Retinal pigment epithelial cell (primary cell): ENCODE results near the gene NCK2.

Experiments
- DNase-seq: peaks from one replicate; pipeline ENCODE4 v3.0.0-alpha.2; 2010; ENCODE audit warnings: low read depth
- H3K4me3 ChIP-seq: 2 replicates; pipeline ENCODE4 v1.5.1; 2011; ENCODE audit warnings: mild to moderate bottlenecking, low read length, control low read depth, moderate library complexity
- CTCF ChIP-seq: conservative IDR thresholded peaks from 2 replicates; pipeline ENCODE4 v1.5.1; 2011; ENCODE audit warnings: low read depth, low read length, control low read depth, inconsistent platforms

Gene NCK2

GRCh38 chr2:105907184-105907583 lies 162.5 kb downstream of the NCK2 start:
- no peak for DNase-seq
- TF ChIP-seq CTCF = no peak
- no peak overlapping the region for H3K4me3 ChIP-seq

- TF ChIP-seq CTCF = no peak
- no peak for DNase-seq
- no peak overlapping the region for H3K4me3 ChIP-seq
Measured at GRCh38 chr2:105909215-105909614, 164.5 kb downstream of the NCK2 start.

GRCh38 chr2:105910497-105911238 lies 166.0 kb downstream of the NCK2 start:
- no peak for DNase-seq
- no peak overlapping the region for H3K4me3 ChIP-seq
- TF ChIP-seq CTCF = no peak

- DNase-seq = no peak
- TF ChIP-seq CTCF = no peak
- no peak overlapping the region for H3K4me3 ChIP-seq
Measured at GRCh38 chr2:105911425-105911824, 166.7 kb downstream of the NCK2 start.

GRCh38 chr2:105912081-105912480 lies 167.4 kb downstream of the NCK2 start:
- H3K4me3 ChIP-seq = no peak overlapping the region
- no peak for DNase-seq
- TF ChIP-seq CTCF = no peak

- H3K4me3 ChIP-seq = no peak overlapping the region
- TF ChIP-seq CTCF = no peak
- no peak for DNase-seq
Measured at GRCh38 chr2:105915005-105915558, 170.4 kb downstream of the NCK2 start.

- DNase-seq = no peak
- H3K4me3 ChIP-seq = no peak overlapping the region
- no peak for TF ChIP-seq CTCF
Measured at GRCh38 chr2:105917226-105917625, 172.5 kb downstream of the NCK2 start.
